Stimulated activated CD8-positive, alpha-beta memory T cell treated with anti-CD3 and anti-CD28 coated beads, Interleukin-7, amount 100 ng/mL, for 48 hours (primary cell): Measurements from ENCODE around the gene THRAP3.

Experiments
- DNase-seq, 2 donors: peaks; one replicate each; pipeline ENCODE4 v3.0.0-alpha.2; 2020; ENCODE audit warnings: low read depth in 1 of 2; ENCODE audit errors: extremely low read depth in 1 of 2

Gene THRAP3

GRCh38 chr1:36349839-36350238, 125.6 kb downstream of the THRAP3 start:
- DNase-seq, result no peak

GRCh38 chr1:36350659-36351226, 126.5 kb downstream of the THRAP3 start:
- no peak for DNase-seq

GRCh38 chr1:36351227-36351977, 127.2 kb downstream of the THRAP3 start:
- DNase-seq, result no peak

- no peak for DNase-seq
Observed at GRCh38 chr1:36352125-36352909, 128.1 kb downstream of the THRAP3 start.

GRCh38 chr1:36352910-36353878, 129.0 kb downstream of the THRAP3 start:
- DNase-seq, result no peak

- no peak for DNase-seq
Observed at GRCh38 chr1:36354486-36354885, 130.2 kb downstream of the THRAP3 start.
